ENCODE results near the gene WNT2B. TPM values are rescaled to one million over a fixed set of nuclear protein-coding genes. Genes with fewer than 3 reads are reported as not detected.
A peak's percentile ranks its signal among the peaks of the same experiment; 100 is the strongest.
"Not testable (repeated sequence)": the region's sequence is repeated elsewhere in the genome, so short reads cannot be mapped to it uniquely, and the experiment has no call there.

Gene WNT2B
- total and polyA plus RNA-seq, 9 of the 15 experiments (the other 6 are each of a cell fraction or from before 2014, with no cell fraction given) = 0.02 to 0.06 (median 0.04) TPM; not detected in 3

DNA sequence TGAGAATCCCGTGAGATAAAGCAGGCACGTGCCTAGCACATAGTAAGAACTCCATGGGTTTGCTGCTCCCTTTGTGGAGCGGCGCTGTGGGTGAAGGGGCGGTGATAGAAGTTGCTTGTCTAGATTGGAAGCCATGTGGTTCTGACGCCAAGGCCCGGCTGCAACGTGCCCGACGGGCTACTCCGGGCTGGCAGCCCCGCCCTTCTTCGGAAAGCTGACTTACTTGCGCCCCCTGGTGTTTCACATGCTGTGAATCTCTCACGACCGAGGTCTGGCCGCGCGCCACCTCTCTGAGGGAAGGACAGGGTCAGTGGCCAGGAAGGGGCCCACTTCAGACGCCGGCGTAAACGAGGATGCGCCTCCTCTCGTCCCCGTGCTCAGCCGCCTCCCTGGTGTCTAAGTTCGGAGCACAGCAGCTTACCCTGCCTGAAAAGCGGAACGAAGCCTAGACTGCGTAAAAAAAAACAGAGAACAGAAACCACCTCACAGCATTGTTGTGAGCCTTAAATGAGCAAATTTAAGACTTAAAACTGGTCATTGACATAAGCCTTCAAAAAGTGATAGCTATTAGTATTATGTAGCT is 42.6 kb upstream of the WNT2B start (continued):
- TF ChIP-seq, protein P1, sequence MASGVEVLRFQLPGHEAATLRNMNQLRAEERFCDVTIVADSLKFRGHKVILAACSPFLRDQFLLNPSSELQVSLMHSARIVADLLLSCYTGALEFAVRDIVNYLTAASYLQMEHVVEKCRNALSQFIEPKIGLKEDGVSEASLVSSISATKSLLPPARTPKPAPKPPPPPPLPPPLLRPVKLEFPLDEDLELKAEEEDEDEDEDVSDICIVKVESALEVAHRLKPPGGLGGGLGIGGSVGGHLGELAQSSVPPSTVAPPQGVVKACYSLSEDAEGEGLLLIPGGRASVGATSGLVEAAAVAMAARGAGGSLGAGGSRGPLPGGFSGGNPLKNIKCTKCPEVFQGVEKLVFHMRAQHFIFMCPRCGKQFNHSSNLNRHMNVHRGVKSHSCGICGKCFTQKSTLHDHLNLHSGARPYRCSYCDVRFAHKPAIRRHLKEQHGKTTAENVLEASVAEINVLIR (CRISPR knock-in tag; IDR thresholded peaks at IDR 0.05) = no peak
- TF ChIP-seq NFE2L1 (tag; IDR thresholded peaks at IDR 0.05; ENCODE audit: borderline replicate concordance, low read depth) = no peak
- TF ChIP-seq CBX5 (IDR thresholded peaks at IDR 0.05; ENCODE audit: borderline replicate concordance, low read depth) = peak; percentile 52; the same call in 1 of the 2 replicates
- TF ChIP-seq NFXL1 (CRISPR knock-in tag; IDR thresholded peaks at IDR 0.05) = no peak
- no peak for TF ChIP-seq CBX8 (IDR thresholded peaks at IDR 0.05; ENCODE audit: borderline replicate concordance, extremely low read depth, low read depth, low read length, poor library complexity, severe bottlenecking)
- peak in 1 of 2 experiments; percentile 84; a peak in 2 of 4 replicates for TF ChIP-seq RCOR1 (IDR thresholded peaks at IDR 0.05; ENCODE audit: borderline replicate concordance in 1 of 2, low read depth in 2 of 2, low read length in 2 of 2)
- no peak for TF ChIP-seq MED1 (CRISPR knock-in tag; IDR thresholded peaks at IDR 0.05; ENCODE audit: borderline replicate concordance)
- TF ChIP-seq SRSF9 (IDR thresholded peaks at IDR 0.05; ENCODE audit: borderline replicate concordance, low read depth, low read length) = no peak
- TF ChIP-seq ZNF431 (CRISPR knock-in tag; IDR thresholded peaks at IDR 0.05) = peak; percentile 89
- TF ChIP-seq YY1 (IDR thresholded peaks at IDR 0.05; ENCODE audit: borderline replicate concordance in 1 of 3, control insufficient read depth in 1 of 3, extremely low read depth in 1 of 3, insufficient read depth in 3 of 3, insufficient read length in 1 of 3, insufficient replicate concordance in 2 of 3, low read depth in 1 of 3, low read length in 2 of 3) = peak in 2 of 3 experiments; percentile 43 to 58
- no peak for TF ChIP-seq IRF2 (CRISPR knock-in tag; IDR thresholded peaks at IDR 0.05)

DNA sequence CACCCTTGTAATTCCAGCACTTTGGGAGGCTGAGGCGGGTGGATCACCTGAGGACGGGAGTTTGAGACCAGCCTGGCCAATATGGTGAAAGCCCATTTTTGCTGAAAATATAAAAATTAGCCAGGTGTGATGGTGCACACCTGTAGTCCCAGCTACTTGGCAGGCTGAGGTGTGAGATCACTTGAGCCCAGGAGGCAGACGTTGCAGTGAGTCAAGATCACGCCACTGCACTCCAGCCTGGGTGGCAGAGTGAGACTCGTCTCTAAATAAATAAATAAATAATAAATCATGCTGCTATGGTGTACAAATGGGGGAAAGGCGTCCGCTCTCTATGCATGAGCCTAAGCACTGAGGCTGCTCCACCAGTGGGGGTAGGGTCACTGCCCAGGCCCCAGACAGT is 38.4 kb upstream of the WNT2B start:
- H3K4me3 ChIP-seq; intact Hi-C loops (cut with micrococcal nuclease); H3K9me1 ChIP-seq (ENCODE audit: control insufficient read depth, insufficient read depth, low read length); H3K27ac ChIP-seq (ENCODE audit: extremely low read depth, low read depth, low read length); H3K9me3 ChIP-seq (replicated peaks; ENCODE audit: control insufficient read depth, insufficient read depth, low read depth, low read length); H3K36me3 ChIP-seq (ENCODE audit: control insufficient read depth, insufficient read depth, low read length); H4K20me1 ChIP-seq (replicated peaks; ENCODE audit: control insufficient read depth, insufficient read depth, low read length); BruUV-seq (replicated peaks); CTCF ChIA-PET (ENCODE audit: low intra/inter-chr PET ratio); H3K27me3 ChIP-seq (ENCODE audit: control insufficient read depth in 2 of 2, insufficient read depth in 2 of 2, low read length in 2 of 2); H3K4me2 ChIP-seq (ENCODE audit: insufficient read depth, low read length); in situ Hi-C loops (cut with MboI); DNase-seq (ENCODE audit: extremely low read depth in 1 of 4, low spot score in 3 of 4); ATAC-seq; H3K4me1 ChIP-seq (replicated peaks in 1 of 2; ENCODE audit: control insufficient read depth in 2 of 2, insufficient read depth in 2 of 2, low read length in 2 of 2); FAIRE-seq; H3K79me2 ChIP-seq (ENCODE audit: control insufficient read depth, insufficient read depth, low read length); H2AFZ ChIP-seq (ENCODE audit: low read depth, low read length); H3K9ac ChIP-seq (ENCODE audit: insufficient read depth in 1 of 2, low read depth in 2 of 2, low read length in 2 of 2): not testable (repeated sequence)
- POLR2A ChIA-PET = interaction anchor here (0.6 to 0.7 kb wide), 2 partner anchors 45 to 56 kb away, joined by 3 read pairs; no protein-coding TSS in a partner anchor
- WGBS (ENCODE audit: insufficient coverage, low coverage, missing lambda C conversion rate) = 2% methylated on average over 7 of the region's 7 CpGs

All from K562 (cell line).